Neutrophil (primary cell): ENCODE results near the gene ZBTB16.

Experiments used
- H3K27ac ChIP-seq: fragments of 200-600 bp; sonication (generic); 2 replicates; pipeline ENCODE4 v1.5.1; 2016; ENCODE audit warnings: mild to moderate bottlenecking, moderate library complexity
- H3K27me3 ChIP-seq: fragments of 200-600 bp; sonication (generic); 2 replicates; pipeline ENCODE4 v1.6.0; 2016; ENCODE audit warnings: mild to moderate bottlenecking
- H3K36me3 ChIP-seq: fragments of 200-600 bp; sonication (generic); 2 replicates; pipeline ENCODE4 v1.5.1; 2017
- H3K4me1 ChIP-seq, 2 experiments: fragments of 200-600 bp in 1 of 2; sonication (generic) in 1 of 2; 1 replicate in 1 of 2; 2 replicates in 1 of 2; pipeline versions ENCODE4 v1.5.1 to v1.6.1; 2013 to 2016; ENCODE audit warnings: low read depth in 1 of 2, low read length in 1 of 2, mild to moderate bottlenecking in 1 of 2, moderate library complexity in 1 of 2; ENCODE audit not compliant: control insufficient read depth in 1 of 2, insufficient read depth in 1 of 2
- H3K4me3 ChIP-seq, 2 experiments: fragments of 200-600 bp in 1 of 2; sonication (generic) in 1 of 2; 1 replicate in 1 of 2; 2 replicates in 1 of 2; pipeline ENCODE4 v1.5.1; 2013 to 2016; ENCODE audit warnings: low read depth in 1 of 2, low read length in 1 of 2, mild to moderate bottlenecking in 1 of 2, moderate library complexity in 1 of 2
- H3K9me3 ChIP-seq: fragments of 200-600 bp; sonication (generic); 2 replicates; pipeline ENCODE4 v1.5.1; 2016
- CTCF ChIP-seq: fragments of 200-600 bp; sonication (generic); IDR thresholded peaks from 2 replicates; pipeline ENCODE4 v1.5.1; 2016; ENCODE audit warnings: antibody characterized with exemption

Gene ZBTB16

DNA sequence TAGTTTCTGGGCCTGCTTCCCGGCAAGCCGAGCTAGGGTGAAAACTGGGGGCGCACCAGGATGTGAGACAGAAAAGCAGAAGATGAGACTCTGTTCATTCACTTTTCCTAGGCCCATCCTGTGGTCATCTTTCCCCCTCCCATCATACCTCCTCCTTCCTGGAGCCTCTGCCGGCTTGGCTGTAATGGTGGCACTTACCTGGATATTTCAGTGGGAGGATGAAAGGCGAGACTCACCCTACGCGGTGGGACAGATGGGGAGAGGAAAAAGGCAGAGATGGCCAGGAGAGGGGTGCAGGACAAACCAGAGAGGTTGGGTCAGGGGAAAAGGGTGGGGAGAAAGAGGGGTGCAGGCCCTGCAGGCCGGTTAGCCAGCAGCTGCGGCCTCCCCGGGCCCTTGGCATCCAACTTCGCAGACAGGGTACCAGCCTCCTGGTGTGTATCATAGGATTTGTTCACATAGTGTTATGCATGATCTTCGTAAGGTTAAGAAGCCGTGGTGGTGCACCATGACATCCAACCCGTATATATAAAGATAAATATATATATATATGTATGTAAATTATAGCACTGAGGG is 195.1 kb downstream of the ZBTB16 start:
- no peaks in the 10 kb centered on the region for H3K9me3 ChIP-seq
- no peak for TF ChIP-seq CTCF
- no peak overlapping the region for H3K27ac ChIP-seq
- no peak overlapping the region for H3K4me3 ChIP-seq
- H3K4me1 ChIP-seq = peaks cover 10 to 12% of the 10 kb centered on the region in 2 experiments
- H3K36me3 ChIP-seq = no peaks in the 10 kb centered on the region
- no peaks in the 10 kb centered on the region for H3K27me3 ChIP-seq

DNA sequence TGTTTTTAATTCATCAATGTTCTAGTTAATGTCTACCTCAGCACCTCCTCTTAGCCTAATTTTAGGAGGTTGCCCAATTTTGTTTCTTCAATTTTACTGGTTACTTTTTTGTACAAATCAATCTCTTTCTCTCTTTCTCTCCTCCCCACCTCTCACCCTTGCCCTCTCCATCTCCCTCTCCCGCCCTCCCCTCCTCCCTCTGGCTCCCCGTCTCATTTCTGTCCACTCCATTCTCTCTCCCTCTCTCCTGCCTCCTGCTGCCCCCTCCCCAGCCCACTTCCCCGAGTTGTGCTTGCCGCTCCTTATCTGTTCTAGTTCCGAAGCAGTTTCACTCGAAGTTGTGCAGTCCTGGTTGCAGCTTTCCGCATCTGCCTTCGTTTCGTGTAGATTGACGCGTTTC is 195.8 kb downstream of the ZBTB16 start:
- no peak overlapping the region for H3K27ac ChIP-seq
- no peaks in the 10 kb centered on the region for H3K36me3 ChIP-seq
- peaks cover 4% of the 10 kb centered on the region for H3K27me3 ChIP-seq
- H3K4me3 ChIP-seq = no peak overlapping the region
- peaks cover 10 to 12% of the 10 kb centered on the region in 2 experiments for H3K4me1 ChIP-seq
- no peaks in the 10 kb centered on the region for H3K9me3 ChIP-seq
- TF ChIP-seq CTCF = no peak

GRCh38 chr11:114256176-114256966 is 196.9 kb downstream of the ZBTB16 start:
- H3K4me3 ChIP-seq = no peak overlapping the region
- H3K27me3 ChIP-seq = peaks cover 5% of the 10 kb centered on the region
- H3K9me3 ChIP-seq = no peaks in the 10 kb centered on the region
- H3K4me1 ChIP-seq = peaks cover 10 to 12% of the 10 kb centered on the region in 2 experiments
- no peaks in the 10 kb centered on the region for H3K36me3 ChIP-seq
- H3K27ac ChIP-seq = no peak overlapping the region
- TF ChIP-seq CTCF = no peak

DNA sequence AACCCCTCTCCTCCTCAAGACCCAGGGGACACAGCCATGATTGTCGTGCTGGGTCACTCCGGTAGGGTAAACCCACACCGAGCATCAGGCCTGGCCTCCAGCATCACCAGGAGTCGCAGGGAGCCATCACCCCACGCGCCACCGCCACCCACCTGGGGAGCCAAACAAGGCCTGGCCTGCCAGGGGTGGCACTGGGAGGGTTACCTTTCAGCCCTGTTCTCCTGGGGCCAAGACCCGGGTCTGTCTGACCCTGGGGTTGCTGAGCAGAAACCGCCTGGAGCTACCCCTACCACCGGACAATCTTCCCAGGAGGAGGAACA is 197.4 kb downstream of the ZBTB16 start:
- H3K4me1 ChIP-seq = peaks cover 10 to 12% of the 10 kb centered on the region in 2 experiments
- TF ChIP-seq CTCF = no peak
- H3K27me3 ChIP-seq = peaks cover 5% of the 10 kb centered on the region

GRCh38 chr11:114257621-114258558 is 198.4 kb downstream of the ZBTB16 start:
- Histone ChIP-seq H3K9me3 (no peaks in the 10 kb centered on the region), H3K27ac (peak overlapping the region; percentile 60), H3K4me3 (no peak overlapping the region), H3K4me1 (peaks cover 10 to 12% of the 10 kb centered on the region in 2 experiments), H3K27me3 (peaks cover 9% of the 10 kb centered on the region), H3K36me3 (no peaks in the 10 kb centered on the region)
- no peak for TF ChIP-seq CTCF

More for the DNA sequence above, 197.4 kb downstream of the ZBTB16 start:
- Histone ChIP-seq H3K36me3 (no peaks in the 10 kb centered on the region), H3K9me3 (no peaks in the 10 kb centered on the region), H3K27ac (no peak overlapping the region), H3K4me3 (no peak overlapping the region)
